K562 (cell line): ENCODE results near the gene PGGHG. TPM values are rescaled to one million over a fixed set of nuclear protein-coding genes. Genes with fewer than 3 reads are reported as not detected.

Source experiments
- ATAC-seq: fragments of 200-7000 bp; cut with Tn5 transposase; 3 replicates; pipeline ENCODE4 v1.9.1; 2020; ENCODE audit warnings: moderate library complexity
- BruUV-seq: library from RNA; stranded (reverse); fragments of 400-500 nt; replicated peaks from 2 replicates; lab custom pipeline; 2021; lab: Mats Ljungman, UMichigan
- CTCF ChIA-PET: fragments of 300-600 bp; formaldehyde crosslinking; extraction: SDS; loops from one replicate; lab custom pipeline; 2021; ENCODE audit warnings: low intra/inter-chr PET ratio; lab: Yijun Ruan, JAX
- POLR2A ChIA-PET: fragments of 300-600, 350-650 bp; sonication (Branson Sonifier 250); formaldehyde crosslinking; extraction: SDS; loops from one replicate; lab custom pipeline; 2021; ENCODE audit warnings: antibody characterized with exemption, inconsistent platforms; lab: Yijun Ruan, JAX
- DNase-seq, 4 experiments: peaks; one replicate each; pipeline versions ENCODE4 v3.0.0 to v3.0.0-alpha.2; 2011 to 2018; ENCODE audit warnings: low spot score in 3 of 4, mixed read lengths in 3 of 4; ENCODE audit errors: extremely low read depth in 1 of 4
- FAIRE-seq: peaks from 2 replicates; lab custom pipeline; 2011; peaks lifted over from hg19 to GRCh38; lab: Jason Lieb, UNC
- H2AFZ ChIP-seq: 2 replicates; pipeline ENCODE4 v1.6.0; 2011; ENCODE audit warnings: low read depth, low read length, control low read depth, inconsistent platforms
- H3K27ac ChIP-seq: fragments of 200-600 bp; 3 replicates; pipeline ENCODE4 v1.8.0; 2011; ENCODE audit warnings: low read depth, mild to moderate bottlenecking, control low read depth, inconsistent platforms, low read length, moderate library complexity, mixed read lengths; ENCODE audit errors: extremely low read depth
- H3K27me3 ChIP-seq, 2 experiments: fragments of 300-600 bp in 1 of 2; 2 replicates in 1 of 2; 3 replicates in 1 of 2; pipeline versions ENCODE4 v1.6.0 to v1.8.0; 2011; ENCODE audit warnings: inconsistent platforms in 2 of 2, low read length in 2 of 2, mild to moderate bottlenecking in 1 of 2, mixed read lengths in 1 of 2, moderate library complexity in 1 of 2; ENCODE audit not compliant: control insufficient read depth in 2 of 2, insufficient read depth in 2 of 2
- H3K36me3 ChIP-seq: fragments of 300-600 bp; 3 replicates; pipeline ENCODE4 v1.8.0; 2011; ENCODE audit warnings: mild to moderate bottlenecking, low read length, inconsistent platforms; ENCODE audit not compliant: control insufficient read depth, insufficient read depth
- H3K4me1 ChIP-seq, 2 experiments: fragments of 200-600 bp in 1 of 2; replicated peaks in 1 of 2; 2 replicates in 1 of 2; 3 replicates in 1 of 2; pipeline versions ENCODE4 v1.5.1 to v1.8.0; 2011; ENCODE audit warnings: inconsistent platforms in 2 of 2, low read length in 2 of 2, mild to moderate bottlenecking in 1 of 2, mixed read lengths in 1 of 2, moderate library complexity in 1 of 2; ENCODE audit not compliant: control insufficient read depth in 2 of 2, insufficient read depth in 2 of 2
- H3K4me2 ChIP-seq: 2 replicates; pipeline ENCODE4 v1.6.1; 2011; ENCODE audit warnings: low read length, control low read depth, inconsistent platforms, mixed read lengths; ENCODE audit not compliant: insufficient read depth
- H3K4me3 ChIP-seq: fragments of 200-600 bp; sonication (generic), shearing (Covaris generic); 2 replicates; pipeline ENCODE4 v1.5.1; 2016; ENCODE audit warnings: control low read depth, inconsistent platforms
- H3K79me2 ChIP-seq: fragments of 200-600 bp; 3 replicates; pipeline ENCODE4 v1.8.0; 2011; ENCODE audit warnings: low read length, inconsistent platforms; ENCODE audit not compliant: control insufficient read depth, insufficient read depth
- H3K9ac ChIP-seq, 2 experiments: 2 replicates each; pipeline versions ENCODE4 v1.6.0 to v1.6.1; 2011; ENCODE audit warnings: low read depth in 2 of 2, low read length in 2 of 2, control low read depth in 1 of 2, inconsistent platforms in 1 of 2, mild to moderate bottlenecking in 1 of 2, mixed read lengths in 1 of 2; ENCODE audit not compliant: insufficient read depth in 1 of 2
- H3K9me1 ChIP-seq: one replicate; pipeline ENCODE4 v1.6.0; 2011; ENCODE audit warnings: inconsistent platforms, mild to moderate bottlenecking, low read length, moderate library complexity; ENCODE audit not compliant: control insufficient read depth, insufficient read depth
- H3K9me3 ChIP-seq: replicated peaks from 2 replicates; pipeline ENCODE4 v1.5.1; 2011; ENCODE audit warnings: low read depth, low read length, inconsistent platforms; ENCODE audit not compliant: control insufficient read depth, insufficient read depth
- H4K20me1 ChIP-seq: replicated peaks from 2 replicates; pipeline ENCODE4 v1.6.1; 2011; ENCODE audit warnings: low read length, inconsistent platforms, mixed read lengths; ENCODE audit not compliant: control insufficient read depth, insufficient read depth
- CEBPG ChIP-seq, 3 experiments: fragments of 200-800 bp in 1 of 3; sonication (Bioruptor generic) in 1 of 3; sonication (generic) in 1 of 3; formaldehyde crosslinking in 1 of 3; IDR thresholded peaks in 2 of 3; conservative IDR thresholded peaks in 1 of 3; 2 replicates each; pipeline versions ENCODE4 v1.6.1 to v1.8.0; 2016 to 2022; ENCODE audit warnings: missing compliant biosample characterization in 2 of 3, missing genetic modification characterization in 2 of 3, mild to moderate bottlenecking in 1 of 3, missing genetic modification reagents in 1 of 3
- GABPA ChIP-seq: fragments of 200-800 bp; sonication (Bioruptor generic); conservative IDR thresholded peaks from 2 replicates; pipeline ENCODE4 v1.6.1; 2016; ENCODE audit warnings: low read depth, missing genetic modification characterization, missing compliant biosample characterization
- KDM5B ChIP-seq: fragments of 200-600 bp; sonication (generic); IDR thresholded peaks from 2 replicates; pipeline ENCODE4 v1.6.1; 2012; ENCODE audit warnings: low read depth, mild to moderate bottlenecking, moderate library complexity, low read length, control low read depth, inconsistent platforms; ENCODE audit not compliant: insufficient replicate concordance
- MCM7 ChIP-seq, 2 experiments: fragments of 450-650 bp; IDR thresholded peaks; 2 replicates each; pipeline ENCODE4 v1.6.1; 2016 to 2018
- PATZ1 ChIP-seq: fragments of 250-450 bp; sonication (Bioruptor Pico); IDR thresholded peaks from 2 replicates; pipeline ENCODE4 v1.5.0; 2020; ENCODE audit warnings: mild to moderate bottlenecking, borderline replicate concordance
- POLR2G ChIP-seq: fragments of 200-400 bp; formaldehyde crosslinking; IDR thresholded peaks from 2 replicates; pipeline ENCODE4 v1.6.1; 2017; ENCODE audit warnings: low read depth, mild to moderate bottlenecking, antibody characterized with exemption, low read length, moderate library complexity
- RBFOX2 ChIP-seq: fragments of 200-400 bp; formaldehyde crosslinking; IDR thresholded peaks from 2 replicates; pipeline ENCODE4 v1.6.1; 2017; ENCODE audit warnings: low read depth, mild to moderate bottlenecking, low read length, moderate library complexity
- RBM22 ChIP-seq: fragments of 200-400 bp; formaldehyde crosslinking; IDR thresholded peaks from 2 replicates; pipeline ENCODE4 v1.6.1; 2018; ENCODE audit warnings: low read length, low read depth; ENCODE audit not compliant: poor library complexity, severe bottlenecking
- ZNF184 ChIP-seq: sonication (generic); formaldehyde crosslinking; IDR thresholded peaks from 2 replicates; pipeline ENCODE4 v1.5.0; 2020; ENCODE audit warnings: missing genetic modification reagents
- WGBS: fragments of 100-300 bp; shearing (Covaris generic); methylation state at CpG from one replicate; pipeline ENCODE4 v1.1.6; 2016; ENCODE audit warnings: low coverage, mixed read lengths; ENCODE audit not compliant: insufficient coverage; ENCODE audit errors: missing lambda C conversion rate; 5-methylcytosine and 5-hydroxymethylcytosine counted together
- in situ Hi-C: fragments of 300-500 bp; cut with MboI; formaldehyde crosslinking; loops from 4 replicates; pipeline ENCODE4 v1.15.0; 2018; ENCODE audit warnings: inconsistent platforms, mixed read lengths
- intact Hi-C: fragments of 100-400 bp; cut with micrococcal nuclease; formaldehyde crosslinking; loops from 2 replicates; pipeline ENCODE4 v1.14.2; 2022
- polyA plus RNA-seq, 8 experiments: library from polyadenylated mRNA; depleted of rRNA in 4 of 8; stranded (reverse) in 5 of 8; unstranded in 3 of 8; fragments of >200 nt; fragmentation: Nextera tagmentation in 2 of 8; fragmentation: Illumina TruSeq in 1 of 8; extraction: Ambion mirVana in 2 of 8; extraction: Trizol in 1 of 8; gene quantifications; 2 replicates each; pipeline versions ENCODE4 v1.2.1 to v1.2.3, GENCODE V29; 2011 to 2014; ENCODE audit warnings: inconsistent platforms in 1 of 8, missing spikeins in 1 of 8
- total RNA-seq, 7 experiments: library from RNA; depleted of rRNA in 6 of 7; stranded (reverse); fragments of >200 nt in 6 of 7; fragmentation: Illumina TruSeq in 2 of 7; extraction: Trizol in 2 of 7; gene quantifications; 2 replicates each; pipeline versions ENCODE4 v1.2.1 to v1.2.3, GENCODE V29; 2011 to 2021; ENCODE audit warnings: low replicate concordance in 1 of 7

Gene PGGHG
- total and polyA plus RNA-seq, 9 of the 15 experiments (the other 6 are each of a cell fraction or from before 2014, with no cell fraction given): 0.38 to 85.1 (median 18.1) TPM

- peaks cover 19 to 85% of the 10 kb centered on the region in 2 experiments for H3K4me1 ChIP-seq
- no peak overlapping the region for H2AFZ ChIP-seq
- POLR2A ChIA-PET: interaction anchor here (0.6 to 0.7 kb wide), 2 partner anchors 8 to 87 kb away, joined by 3 to 4 read pairs; no protein-coding TSS in a partner anchor
- WGBS: 80% methylated on average over 28 of the region's 35 CpGs
- no peaks in the 10 kb centered on the region for H3K9me1 ChIP-seq
- H3K9me3 ChIP-seq: no peaks in the 10 kb centered on the region
- H3K36me3 ChIP-seq: peaks cover 42% of the 10 kb centered on the region; the same call in 2 of the 3 replicates
- no peak overlapping the region for H3K4me2 ChIP-seq
- TF ChIP-seq RBM22 (peak; percentile 14), ZNF184 (no peak), RBFOX2 (peak; percentile 52), KDM5B (peak; percentile 17), GABPA (tag) (no peak), MCM7 (IDR thresholded peaks at IDR 0.05) (no peak), PATZ1 (CRISPR knock-in tag) (no peak), POLR2G (peak; percentile 63), CEBPG (CRISPR knock-in tag; IDR thresholded peaks at IDR 0.05) (no peak), CEBPG (tag; conservative IDR thresholded peaks at IDR 0.05 in 1 of 2, IDR thresholded peaks at IDR 0.05 in 1 of 2) (no peak)
- no peak overlapping the region for H3K27ac ChIP-seq
- no peak overlapping the region for H3K4me3 ChIP-seq
- BruUV-seq: no TSS peak
- DNase-seq (no peak), FAIRE-seq (no peak), ATAC-seq (no peak)
- in situ Hi-C loops: no loop called here
- no peaks in the 10 kb centered on the region for H3K27me3 ChIP-seq
- CTCF ChIA-PET: no interaction called here
- intact Hi-C loops: no loop called here
- peak overlapping the region in 1 of 2 experiments; percentile 81; a peak in 2 of 4 replicates for H3K9ac ChIP-seq
- H3K79me2 ChIP-seq: no peaks in the 10 kb centered on the region
- no peaks in the 10 kb centered on the region for H4K20me1 ChIP-seq
Measured at GRCh38 chr11:296171-297050, 7.5 kb downstream of the PGGHG start.
